ENCODE data around the gene PRDM11. TPM values are rescaled to one million over a fixed set of nuclear protein-coding genes. Genes with fewer than 3 reads are reported as not detected.

Gene PRDM11
- total and polyA plus RNA-seq, 2 of the 8 experiments (the other 6 are each of a cell fraction or from before 2014, with no cell fraction given), result 3.6 to 11.7 TPM

DNA sequence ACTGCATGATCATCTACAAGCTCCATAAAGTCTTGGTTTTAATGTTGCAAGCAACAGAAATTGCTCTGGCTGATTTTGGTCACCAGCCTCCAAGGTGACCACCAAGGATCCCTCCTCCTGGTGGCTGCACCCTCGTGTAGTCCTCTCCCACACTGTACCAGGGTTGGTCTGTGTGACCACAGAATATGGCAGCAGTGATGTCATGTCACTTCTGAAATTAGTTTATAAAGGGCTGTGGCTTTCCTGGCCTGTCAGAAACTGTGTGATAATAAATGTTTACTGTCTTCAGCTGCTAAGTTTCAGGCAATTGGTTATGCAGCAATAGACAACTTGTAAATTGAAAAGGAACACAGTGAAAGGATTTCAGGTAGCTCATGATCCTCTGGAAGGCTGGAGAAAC is 5.3 kb upstream of the PRDM11 start:
- Histone ChIP-seq H3K9me3 (ENCODE audit: insufficient read depth in 2 of 2, low read depth in 1 of 2, low read length in 1 of 2) (no peaks in the 10 kb centered on the region), H3K14ac (ENCODE audit: insufficient read length) (no peak overlapping the region), H4K20me1 (replicated peaks in 1 of 2; ENCODE audit: control insufficient read depth in 1 of 2, insufficient read depth in 2 of 2, low read length in 2 of 2) (no peaks in the 10 kb centered on the region), H2AFZ (ENCODE audit: low read length) (no peak overlapping the region), H2BK12ac (ENCODE audit: low read depth, low read length) (no peak overlapping the region), H3K36me3 (ENCODE audit: control insufficient read depth in 2 of 4, insufficient read depth in 4 of 4, low read length in 3 of 4) (no peaks in the 10 kb centered on the region), H3K79me1 (ENCODE audit: low read depth, low read length) (no peaks in the 10 kb centered on the region), H3K23ac (ENCODE audit: insufficient read length) (no peak overlapping the region), H3K79me2 (ENCODE audit: control insufficient read depth in 1 of 2, insufficient read depth in 2 of 2, low read length in 2 of 2) (no peaks in the 10 kb centered on the region), H4K5ac (ENCODE audit: insufficient read length, low read depth, low read length) (no peak overlapping the region), H3K4me3 (ENCODE audit: extremely low read depth in 1 of 4, insufficient read depth in 2 of 4, low read depth in 3 of 4, low read length in 4 of 4) (no peak overlapping the region), H3K4ac (replicated peaks; ENCODE audit: insufficient read length, low read depth, low read length) (no peak overlapping the region), H3K23me2 (ENCODE audit: low read depth, low read length) (peaks cover 11% of the 10 kb centered on the region), H2BK120ac (replicated peaks; ENCODE audit: low read depth, low read length) (no peak overlapping the region), H4K8ac (ENCODE audit: extremely low read depth, insufficient read depth, low read length) (no peak overlapping the region), H3K4me1 (replicated peaks in 1 of 4; ENCODE audit: control insufficient read depth in 3 of 4, insufficient read depth in 4 of 4, low read length in 3 of 4) (peaks cover 0 to 5% (median 1%) of the 10 kb centered on the region in 4 experiments; a peak in 3 of 7 replicates), H2AK5ac (ENCODE audit: low read depth, low read length) (no peak overlapping the region), H4K91ac (replicated peaks; ENCODE audit: insufficient read length, low read length) (no peak overlapping the region), H2BK5ac (ENCODE audit: low read depth, low read length) (no peak overlapping the region), H3K9ac (replicated peaks in 1 of 4; ENCODE audit: extremely low read depth in 1 of 4, low read depth in 3 of 4, low read length in 3 of 4) (no peak overlapping the region), H3K27ac (ENCODE audit: low read depth, low read length) (no peak overlapping the region), H3K18ac (ENCODE audit: extremely low read depth, low read length) (no peak overlapping the region), H2BK15ac (ENCODE audit: low read length) (no peak overlapping the region), H3K4me2 (ENCODE audit: insufficient read depth in 1 of 2, low read depth in 2 of 2, low read length in 2 of 2) (no peak overlapping the region), H3K27me3 (replicated peaks in 1 of 4; ENCODE audit: control insufficient read depth in 3 of 4, extremely low read depth in 1 of 4, insufficient read depth in 3 of 4, low read length in 3 of 4) (peaks cover 0 to 20% (median 10%) of the 10 kb centered on the region in 4 experiments; a peak in 5 of 7 replicates), H2BK20ac (ENCODE audit: low read length) (no peak overlapping the region), H3K56ac (replicated peaks; ENCODE audit: insufficient read length, low read depth, low read length) (no peak overlapping the region)
- no peak for DNase-seq (ENCODE audit: low read depth in 1 of 2, low spot score in 2 of 2)
- no peak for FAIRE-seq
- POLR2A ChIA-PET (ENCODE audit: partially characterized antibody), result interaction anchor here (0.6 kb wide), 1 partner anchor 681 kb away, joined by 3 read pairs; no protein-coding TSS in a partner anchor
- CTCF ChIA-PET (ENCODE audit: partially characterized antibody), result interaction anchor here (1.4 to 2.8 kb wide), 3 partner anchors 31 to 125 kb away, joined by 4 to 14 read pairs (median 5); no protein-coding TSS in a partner anchor
- WGBS, 2 experiments (ENCODE audit: extremely low coverage in 1 of 2, insufficient coverage in 1 of 2, insufficient read length in 1 of 2, insufficient replicate concordance in 2 of 2, low coverage in 1 of 2, low lambda C conversion rate in 2 of 2, missing lambda C conversion rate in 1 of 2), result 64% methylated on average over 1 of the region's 1 CpG; no CpG with 5 or more reads in 1 of the 2 experiments
- TF ChIP-seq JUN (IDR thresholded peaks at IDR 0.05; ENCODE audit: low read depth, low read length), result no peak
- TF ChIP-seq RBBP5 (IDR thresholded peaks at IDR 0.05; ENCODE audit: borderline replicate concordance, low read depth, low read length), result no peak
- TF ChIP-seq GABPA (IDR thresholded peaks at IDR 0.05; ENCODE audit: borderline replicate concordance, insufficient read depth, low read length), result no peak
- TF ChIP-seq, protein P1, sequence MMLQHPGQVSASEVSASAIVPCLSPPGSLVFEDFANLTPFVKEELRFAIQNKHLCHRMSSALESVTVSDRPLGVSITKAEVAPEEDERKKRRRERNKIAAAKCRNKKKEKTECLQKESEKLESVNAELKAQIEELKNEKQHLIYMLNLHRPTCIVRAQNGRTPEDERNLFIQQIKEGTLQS (IDR thresholded peaks at IDR 0.05; ENCODE audit: insufficient read depth, low read depth, low read length), result no peak
- TF ChIP-seq BRCA1 (IDR thresholded peaks at IDR 0.05; ENCODE audit: low read depth, low read length), result no peak
- no peak for TF ChIP-seq TAF1 (IDR thresholded peaks at IDR 0.05; ENCODE audit: low read depth, low read length)
- TF ChIP-seq FOSL1 (IDR thresholded peaks at IDR 0.05; ENCODE audit: insufficient read depth, low read depth, low read length), result no peak
- no peak for TF ChIP-seq EP300 (IDR thresholded peaks at IDR 0.05; ENCODE audit: borderline replicate concordance in 1 of 2, low read depth in 2 of 2, low read length in 2 of 2)

Data from H1 (cell line).